H1 (cell line): ENCODE results near the gene HOXD1. TPM values are rescaled to one million over a fixed set of nuclear protein-coding genes. Genes with fewer than 3 reads are reported as not detected.

Experiments used
- CTCF ChIA-PET: fragments of 300-600 bp; sonication (Branson Sonifier 250); formaldehyde crosslinking; loops from one replicate; lab custom pipeline; 2021; ENCODE audit not compliant: partially characterized antibody; lab: Charles Lee
- POLR2A ChIA-PET: fragments of 300-600 bp; sonication (Branson Sonifier 250); formaldehyde crosslinking; loops from one replicate; lab custom pipeline; 2021; ENCODE audit warnings: inconsistent platforms; ENCODE audit not compliant: partially characterized antibody; lab: Charles Lee
- DNase-seq, 2 experiments: peaks; one replicate each; pipeline versions ENCODE4 v3.0.0 to v3.0.0-alpha.2; 2010 to 2022; ENCODE audit warnings: low spot score in 2 of 2, low read depth in 1 of 2, mixed read lengths in 1 of 2
- FAIRE-seq: peaks from 2 replicates; lab custom pipeline; 2011; peaks lifted over from hg19 to GRCh38; lab: Jason Lieb, UNC
- H2AFZ ChIP-seq: 2 replicates; pipeline ENCODE4 v1.8.1; 2012; ENCODE audit warnings: low read length, inconsistent platforms
- H2AK5ac ChIP-seq: 2 replicates; pipeline ENCODE4 v1.6.1; 2013; ENCODE audit warnings: low read depth, low read length
- H2BK120ac ChIP-seq: replicated peaks from 2 replicates; pipeline ENCODE3; 2013; ENCODE audit warnings: low read depth, low read length, inconsistent platforms
- H2BK12ac ChIP-seq: 2 replicates; pipeline ENCODE4 v1.6.1; 2013; ENCODE audit warnings: low read depth, low read length
- H2BK15ac ChIP-seq: 2 replicates; pipeline ENCODE4 v1.6.1; 2013; ENCODE audit warnings: low read length
- H2BK20ac ChIP-seq: 2 replicates; pipeline ENCODE4 v1.6.1; 2013; ENCODE audit warnings: low read length
- H2BK5ac ChIP-seq: 2 replicates; pipeline ENCODE4 v1.6.1; 2013; ENCODE audit warnings: low read depth, low read length
- H3K14ac ChIP-seq: 2 replicates; pipeline ENCODE4 v1.6.1; 2013; ENCODE audit warnings: inconsistent platforms; ENCODE audit not compliant: insufficient read length
- H3K18ac ChIP-seq: 2 replicates; pipeline ENCODE4 v1.6.1; 2013; ENCODE audit warnings: low read length; ENCODE audit errors: extremely low read depth
- H3K23ac ChIP-seq: 2 replicates; pipeline ENCODE4 v1.6.1; 2013; ENCODE audit warnings: inconsistent platforms; ENCODE audit not compliant: insufficient read length
- H3K23me2 ChIP-seq: 2 replicates; pipeline ENCODE4 v1.6.1; 2013; ENCODE audit warnings: low read depth, low read length
- H3K27ac ChIP-seq: 2 replicates; pipeline ENCODE4 v1.6.1; 2011; ENCODE audit warnings: low read depth, low read length, inconsistent platforms
- H3K27me3 ChIP-seq, 4 experiments: replicated peaks in 1 of 4; 1 replicate in 1 of 4; 2 replicates in 3 of 4; pipeline versions ENCODE4 v1.6.1 to v1.8.1; 2011 to 2013; ENCODE audit warnings: low read length in 3 of 4, mild to moderate bottlenecking in 3 of 4, inconsistent platforms in 2 of 4, mixed read lengths in 2 of 4, moderate library complexity in 1 of 4; ENCODE audit not compliant: control insufficient read depth in 3 of 4, insufficient read depth in 3 of 4; ENCODE audit errors: extremely low read depth in 1 of 4
- H3K36me3 ChIP-seq, 4 experiments: 2 replicates each; pipeline versions ENCODE4 v1.6.1 to v1.8.1; 2011 to 2013; ENCODE audit warnings: mild to moderate bottlenecking in 4 of 4, low read length in 3 of 4, moderate library complexity in 2 of 4, control low read depth in 1 of 4, inconsistent platforms in 1 of 4; ENCODE audit not compliant: insufficient read depth in 4 of 4, control insufficient read depth in 2 of 4
- H3K4ac ChIP-seq: replicated peaks from 2 replicates; pipeline ENCODE3; 2013; ENCODE audit warnings: low read length, low read depth, mixed read lengths, inconsistent platforms; ENCODE audit not compliant: insufficient read length
- H3K4me1 ChIP-seq, 4 experiments: replicated peaks in 1 of 4; 1 replicate in 1 of 4; 2 replicates in 3 of 4; pipeline versions ENCODE4 v1.6.1 to v1.8.1; 2011 to 2013; ENCODE audit warnings: low read length in 3 of 4, inconsistent platforms in 2 of 4, mixed read lengths in 1 of 4; ENCODE audit not compliant: insufficient read depth in 4 of 4, control insufficient read depth in 3 of 4
- H3K4me2 ChIP-seq, 2 experiments: 2 replicates each; pipeline versions ENCODE4 v1.6.1 to v1.8.1; 2011 to 2013; ENCODE audit warnings: low read depth in 2 of 2, low read length in 2 of 2, control low read depth in 1 of 2, inconsistent platforms in 1 of 2, mild to moderate bottlenecking in 1 of 2; ENCODE audit not compliant: insufficient read depth in 1 of 2
- H3K4me3 ChIP-seq, 4 experiments: fragments of 200-600, 300-600 bp in 1 of 4; sonication (generic), shearing (Covaris generic), sonication (Bioruptor Twin) in 1 of 4; 2 replicates each; pipeline versions ENCODE4 v1.5.1 to v1.8.1; 2011 to 2016; ENCODE audit warnings: low read length in 4 of 4, low read depth in 3 of 4, control low read depth in 2 of 4, inconsistent platforms in 2 of 4, mild to moderate bottlenecking in 2 of 4, mixed read lengths in 1 of 4, moderate library complexity in 1 of 4; ENCODE audit not compliant: insufficient read depth in 2 of 4; ENCODE audit errors: extremely low read depth in 1 of 4
- H3K56ac ChIP-seq: replicated peaks from 2 replicates; pipeline ENCODE3; 2013; ENCODE audit warnings: low read depth, mild to moderate bottlenecking, mixed read lengths, low read length, inconsistent platforms; ENCODE audit not compliant: insufficient read length
- H3K79me1 ChIP-seq: 2 replicates; pipeline ENCODE4 v1.6.1; 2013; ENCODE audit warnings: low read depth, low read length, control low read depth
- H3K79me2 ChIP-seq, 2 experiments: 2 replicates each; pipeline versions ENCODE4 v1.6.1 to v1.8.1; 2012 to 2013; ENCODE audit warnings: low read length in 2 of 2, mild to moderate bottlenecking in 2 of 2, inconsistent platforms in 1 of 2; ENCODE audit not compliant: insufficient read depth in 2 of 2, control insufficient read depth in 1 of 2
- H3K9ac ChIP-seq, 4 experiments: replicated peaks in 1 of 4; 1 replicate in 1 of 4; 2 replicates in 3 of 4; pipeline versions ENCODE4 v1.6.1 to v1.8.1; 2011 to 2013; ENCODE audit warnings: low read depth in 3 of 4, low read length in 3 of 4, control low read depth in 2 of 4, mild to moderate bottlenecking in 2 of 4, moderate library complexity in 2 of 4, inconsistent platforms in 1 of 4; ENCODE audit errors: extremely low read depth in 1 of 4
- H3K9me3 ChIP-seq, 2 experiments: 2 replicates each; pipeline versions ENCODE4 v1.6.1 to v1.8.1; 2012 to 2013; ENCODE audit warnings: mild to moderate bottlenecking in 2 of 2, moderate library complexity in 2 of 2, control low read depth in 1 of 2, inconsistent platforms in 1 of 2, low read depth in 1 of 2, low read length in 1 of 2, mixed read lengths in 1 of 2; ENCODE audit not compliant: insufficient read depth in 2 of 2
- H4K20me1 ChIP-seq, 2 experiments: replicated peaks in 1 of 2; 2 replicates each; pipeline versions ENCODE3 to v1.8.1; 2011 to 2013; ENCODE audit warnings: inconsistent platforms in 2 of 2, low read length in 2 of 2, mild to moderate bottlenecking in 1 of 2; ENCODE audit not compliant: insufficient read depth in 2 of 2, control insufficient read depth in 1 of 2
- H4K5ac ChIP-seq: 2 replicates; pipeline ENCODE4 v1.6.1; 2013; ENCODE audit warnings: low read length, low read depth, mixed read lengths, inconsistent platforms; ENCODE audit not compliant: insufficient read length
- H4K8ac ChIP-seq: 2 replicates; pipeline ENCODE4 v1.8.0; 2013; ENCODE audit warnings: mild to moderate bottlenecking, moderate library complexity, low read length, inconsistent platforms; ENCODE audit not compliant: insufficient read depth; ENCODE audit errors: extremely low read depth
- H4K91ac ChIP-seq: replicated peaks from 2 replicates; pipeline ENCODE3; 2013; ENCODE audit warnings: low read length, mixed read lengths, inconsistent platforms; ENCODE audit not compliant: insufficient read length
- BCL11A ChIP-seq, 2 experiments: IDR thresholded peaks; one replicate each; pipeline ENCODE4 v1.6.1; 2011; ENCODE audit warnings: low read depth in 2 of 2, low read length in 2 of 2, mild to moderate bottlenecking in 2 of 2
- CBX5 ChIP-seq: fragments of 300-800, 300-1000 bp; sonication (generic); IDR thresholded peaks from 2 replicates; pipeline ENCODE4 v1.7.1; 2016; ENCODE audit warnings: antibody characterized with exemption, low read length, low read depth
- NANOG ChIP-seq: IDR thresholded peaks from 2 replicates; pipeline ENCODE4 v1.6.1; 2011; ENCODE audit warnings: low read length, low read depth, mild to moderate bottlenecking, inconsistent platforms; ENCODE audit not compliant: insufficient read depth, poor library complexity, severe bottlenecking
- RNF2 ChIP-seq: fragments of 200-900, 300-1000 bp; sonication (generic); IDR thresholded peaks from 2 replicates; pipeline ENCODE4 v1.7.1; 2016; ENCODE audit warnings: borderline replicate concordance, low read depth, mild to moderate bottlenecking, antibody characterized with exemption, low read length; ENCODE audit not compliant: poor library complexity, severe bottlenecking; ENCODE audit errors: missing control alignments
- SAP30 ChIP-seq: fragments of 300-600 bp; sonication (generic); IDR thresholded peaks from 2 replicates; pipeline ENCODE4 v1.7.1; 2012; ENCODE audit warnings: low read length, moderate library complexity, mild to moderate bottlenecking, inconsistent platforms; ENCODE audit not compliant: insufficient read depth, insufficient replicate concordance
- SIX5 ChIP-seq: IDR thresholded peaks from 2 replicates; pipeline ENCODE4 v1.6.1; 2011; ENCODE audit warnings: mild to moderate bottlenecking, low read depth, low read length
- SP4 ChIP-seq: IDR thresholded peaks from 2 replicates; pipeline ENCODE4 v1.6.1; 2012; ENCODE audit warnings: low read length, inconsistent platforms
- WGBS, 2 experiments: shearing (Covaris generic) in 1 of 2; methylation state at CpG; one replicate each; pipeline versions ENCODE4 v1.1.6 to v1.1.7; 2013 to 2015; ENCODE audit warnings: low lambda C conversion rate in 2 of 2, mixed read lengths in 2 of 2, inconsistent platforms in 1 of 2, low coverage in 1 of 2, missing lambda C conversion rate in 1 of 2; ENCODE audit not compliant: insufficient replicate concordance in 2 of 2, insufficient coverage in 1 of 2, insufficient read length in 1 of 2; ENCODE audit errors: extremely low coverage in 1 of 2, missing lambda C conversion rate in 1 of 2; 5-methylcytosine and 5-hydroxymethylcytosine counted together
- polyA plus RNA-seq, 7 experiments: library from polyadenylated mRNA; depleted of rRNA in 3 of 7; stranded (reverse) in 5 of 7; unstranded in 2 of 7; fragments of >200 nt in 5 of 7; fragments of 200-250 nt in 2 of 7; gene quantifications; 1 replicate in 5 of 7; 2 replicates in 1 of 7; 4 replicates in 1 of 7; pipeline versions ENCODE4 v1.2.1 to v1.2.3, GENCODE V29; 2011 to 2013; ENCODE audit warnings: missing spikeins in 2 of 7, mixed read lengths in 2 of 7
- total RNA-seq: library from RNA; stranded (reverse); fragmentation: NEBNext Ultra II Directional; extraction: Animal tissue kit (Norgen Biotek cat#: 25700); gene quantifications from 2 replicates; pipeline ENCODE4 v1.2.1, GENCODE V29; 2021

The HOXD1 gene
- total and polyA plus RNA-seq, 2 of the 8 experiments (the other 6 are each of a cell fraction or from before 2014, with no cell fraction given), result 0.03 TPM; not detected in 1

GRCh38 chr2:176164201-176164600 lies 24.3 kb upstream of the HOXD1 start:
- H4K91ac ChIP-seq, result no peak overlapping the region
- H3K23ac ChIP-seq, result no peak overlapping the region
- H3K79me1 ChIP-seq, result no peaks in the 10 kb centered on the region
- H2AFZ ChIP-seq, result no peak overlapping the region
- H3K4ac ChIP-seq, result no peak overlapping the region
- no peaks in the 10 kb centered on the region for H3K79me2 ChIP-seq
- H3K27ac ChIP-seq, result no peak overlapping the region
- no peak overlapping the region for H3K14ac ChIP-seq
- H3K27me3 ChIP-seq, result peaks cover 97 to 100% (median 100%) of the 10 kb centered on the region in 4 experiments
- no peaks in the 10 kb centered on the region for H3K9me3 ChIP-seq
- peaks cover 0 to 12% (median 6%) of the 10 kb centered on the region in 4 experiments; a peak in 5 of 7 replicates for H3K4me1 ChIP-seq
- no peak overlapping the region for H3K18ac ChIP-seq
- no peak overlapping the region for H2BK120ac ChIP-seq
- no peak overlapping the region for H4K8ac ChIP-seq
- H2BK20ac ChIP-seq, result no peak overlapping the region
- H4K20me1 ChIP-seq, result peaks cover 33 to 34% of the 10 kb centered on the region in 2 experiments
- H3K36me3 ChIP-seq, result peaks cover 0 to 5% (median 0%) of the 10 kb centered on the region in 4 experiments; a peak in 1 of 8 replicates
- no peak overlapping the region for H3K9ac ChIP-seq
- POLR2A ChIA-PET, result interaction anchor here (1.5 kb wide), 1 partner anchor 50 kb away, joined by 4 read pairs; no protein-coding TSS in a partner anchor
- H3K56ac ChIP-seq, result no peak overlapping the region
- TF ChIP-seq SIX5 (no peak), NANOG (no peak), BCL11A (IDR thresholded peaks at IDR 0.05; ENCODE audit: low read depth in 2 of 2, low read length in 2 of 2) (no peak), CBX5 (no peak), SAP30 (no peak), SP4 (no peak), RNF2 (no peak)
- H2AK5ac ChIP-seq, result no peak overlapping the region
- no peak overlapping the region for H3K4me3 ChIP-seq
- H2BK12ac ChIP-seq, result peak overlapping the region; percentile 33; the same call in 1 of the 2 replicates
- H2BK15ac ChIP-seq, result no peak overlapping the region
- WGBS, 2 experiments, result 22% methylated on average over 13 of the region's 13 CpGs; no CpG with 5 or more reads in 1 of the 2 experiments
- CTCF ChIA-PET, result interaction anchor here (0.6 to 3.6 kb wide), 5 partner anchors 11 to 282 kb away, joined by 3 to 25 read pairs (median 3); no protein-coding TSS in a partner anchor
- no peak for DNase-seq
- no peak overlapping the region for H4K5ac ChIP-seq
- H3K4me2 ChIP-seq, result peak overlapping the region in 1 of 2 experiments; percentile 38; a peak in 1 of 4 replicates
- H2BK5ac ChIP-seq, result no peak overlapping the region
- FAIRE-seq, result no peak
- H3K23me2 ChIP-seq, result 0 out of 2 replicates have a peak, but pooled peaks cover 2% of the 10 kb centered on the region
